ENCODE data around the gene OPCML.
"Not testable (repeated sequence)": the region's sequence is repeated elsewhere in the genome, so short reads cannot be mapped to it uniquely, and the experiment has no call there.

The OPCML gene

GRCh38 chr11:132396318-132396717 lies 1136.0 kb downstream of the OPCML start:
- no peak for TF ChIP-seq ZFX (IDR thresholded peaks at IDR 0.05; ENCODE audit: borderline replicate concordance)
- no peak for TF ChIP-seq CTCF (IDR thresholded peaks at IDR 0.05)
- H3K27ac ChIP-seq: no peak overlapping the region

DNA sequence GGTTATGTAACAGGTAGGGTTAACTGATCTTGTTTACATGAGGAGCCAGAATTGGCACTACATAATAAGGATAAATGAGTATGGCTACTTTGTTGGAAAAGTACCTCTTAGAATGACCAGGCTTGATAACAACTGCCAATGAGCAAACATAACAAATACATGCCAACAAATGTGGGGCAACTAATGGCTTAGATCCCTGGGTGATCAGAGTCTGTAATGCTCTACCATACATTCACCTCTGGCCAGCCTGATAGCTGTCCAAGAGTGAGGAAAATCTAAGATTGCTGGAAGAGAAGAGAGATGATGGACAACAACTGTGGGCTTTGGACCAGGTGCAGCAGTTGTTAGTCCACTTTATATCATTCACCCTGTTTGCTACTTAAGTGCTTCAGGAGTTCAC lies 1136.9 kb downstream of the OPCML start:
- H3K27ac ChIP-seq: no peak overlapping the region
- TF ChIP-seq CTCF (IDR thresholded peaks at IDR 0.05) (no peak), ZFX (IDR thresholded peaks at IDR 0.05; ENCODE audit: borderline replicate concordance) (no peak)

GRCh38 chr11:132379540-132379939 lies 1152.8 kb downstream of the OPCML start:
- H3K27ac ChIP-seq: no peak overlapping the region
- TF ChIP-seq ZFX (IDR thresholded peaks at IDR 0.05; ENCODE audit: borderline replicate concordance) (no peak), CTCF (IDR thresholded peaks at IDR 0.05) (no peak)

DNA sequence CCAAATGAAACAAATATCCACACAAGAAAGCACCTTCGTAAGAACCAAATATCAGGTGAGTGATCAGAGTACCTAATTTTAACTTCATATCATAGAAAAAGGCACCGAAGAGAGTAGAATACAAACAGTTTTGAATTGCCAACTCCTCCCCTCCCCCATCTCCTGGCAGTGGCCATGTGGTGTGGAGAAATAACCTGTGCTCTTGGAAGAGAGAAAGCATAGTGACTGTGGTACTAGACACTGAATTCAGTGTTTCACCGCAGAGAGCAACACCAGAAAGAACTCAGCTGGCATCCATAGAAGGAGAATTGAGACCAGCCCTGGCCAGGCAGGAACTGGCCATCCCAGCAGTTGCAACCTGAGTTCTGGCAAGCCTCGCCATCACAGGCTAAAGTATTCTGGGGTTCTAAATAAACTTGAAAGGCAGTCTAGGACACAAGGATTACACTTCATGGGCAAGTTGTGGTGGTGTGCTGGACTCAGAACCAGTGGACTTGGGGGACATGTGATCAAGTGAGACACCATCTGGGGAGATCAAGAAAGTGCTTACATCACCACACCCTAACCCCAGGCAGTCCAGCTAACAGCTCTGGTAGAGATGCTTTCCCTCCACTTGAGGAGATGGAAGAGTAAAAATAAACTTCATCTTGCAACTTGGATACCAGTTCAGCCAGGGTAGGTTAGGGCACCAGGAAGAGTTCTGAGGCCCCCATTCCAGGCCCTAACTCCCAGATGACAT lies 1158.7 kb downstream of the OPCML start:
- TF ChIP-seq CTCF (IDR thresholded peaks at IDR 0.05): no peak
- H3K27ac ChIP-seq: no peak overlapping the region

GRCh38 chr11:132370114-132370513 lies 1162.2 kb downstream of the OPCML start:
- not testable (repeated sequence) for H3K27ac ChIP-seq

DNA sequence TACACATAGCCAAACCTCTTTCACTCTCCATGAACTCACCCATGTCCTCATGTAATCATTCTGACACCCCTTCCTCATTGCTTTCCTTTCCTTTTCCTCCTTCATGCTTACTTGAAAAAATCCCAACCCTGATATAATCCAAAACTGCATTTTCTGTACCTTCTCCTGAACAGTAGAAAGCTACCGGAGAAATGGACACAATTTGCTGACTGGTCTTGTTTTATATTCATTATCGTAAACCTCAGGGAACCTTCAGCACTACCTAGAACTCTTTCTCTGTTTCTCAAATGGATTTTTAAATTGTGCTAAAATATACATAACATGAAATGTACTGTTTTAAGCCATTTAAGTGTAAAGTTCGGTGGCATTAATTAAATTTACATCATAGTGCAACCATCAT lies 1165.0 kb downstream of the OPCML start:
- no peak for TF ChIP-seq ZFX (IDR thresholded peaks at IDR 0.05; ENCODE audit: borderline replicate concordance)
- no peak for TF ChIP-seq CTCF (IDR thresholded peaks at IDR 0.05)

DNA sequence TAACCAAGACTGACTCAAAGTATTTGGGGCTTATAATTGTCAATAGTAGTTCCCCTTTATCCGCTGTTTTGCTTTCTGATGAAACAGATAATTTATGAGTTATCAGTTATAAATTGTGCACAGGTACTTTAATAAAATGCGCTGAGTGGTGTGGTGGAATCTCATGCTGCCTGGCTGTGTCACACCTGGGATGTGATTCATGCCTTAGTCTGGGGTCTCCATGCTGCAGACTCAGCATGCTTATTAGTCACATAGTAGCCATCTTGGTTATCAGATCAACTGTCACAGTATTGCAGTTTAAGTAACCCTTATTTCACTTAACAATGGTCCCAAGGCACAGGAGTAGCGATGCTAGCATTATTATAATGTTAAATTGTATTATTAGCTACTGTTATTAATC lies 1166.7 kb downstream of the OPCML start:
- H3K27ac ChIP-seq: no peak overlapping the region
- TF ChIP-seq ZFX (IDR thresholded peaks at IDR 0.05; ENCODE audit: borderline replicate concordance) (no peak), CTCF (IDR thresholded peaks at IDR 0.05) (no peak)

More for the DNA sequence above, 1165.0 kb downstream of the OPCML start:
- no peak overlapping the region for H3K27ac ChIP-seq
